SK-N-SH treated with all-trans-retinoic acid at 6 μM for 48 hours (cell line): ENCODE data around the gene CFI.

Experiments used
- ATAC-seq: fragments of 200-7000 bp; cut with Tn5 transposase; 3 replicates; pipeline ENCODE4 v1.9.1; 2020; ENCODE audit warnings: mild to moderate bottlenecking, moderate library complexity
- ARNTL ChIP-seq: fragments of 450-650 bp; formaldehyde crosslinking; IDR thresholded peaks from 2 replicates; pipeline ENCODE4 v1.5.0; 2020; ENCODE audit warnings: low read depth, mild to moderate bottlenecking, moderate library complexity, borderline replicate concordance
- BACH2 ChIP-seq: fragments of 250-450 bp; sonication (Bioruptor Pico); IDR thresholded peaks from 2 replicates; pipeline ENCODE4 v1.9.0; 2021; ENCODE audit warnings: mild to moderate bottlenecking, borderline replicate concordance
- CSDC2 ChIP-seq: fragments of 250-450 bp; sonication (Bioruptor Pico); IDR thresholded peaks from 2 replicates; pipeline ENCODE4 v1.5.0; 2020; ENCODE audit warnings: mild to moderate bottlenecking, moderate library complexity
- ESRRG ChIP-seq: fragments of 250-450 bp; sonication (Bioruptor Pico); IDR thresholded peaks from 2 replicates; pipeline ENCODE4 v1.6.1; 2021; ENCODE audit warnings: mild to moderate bottlenecking
- GLIS3 ChIP-seq: fragments of 250-450 bp; sonication (Bioruptor Pico); IDR thresholded peaks from 2 replicates; pipeline ENCODE4 v1.5.0; 2020; ENCODE audit warnings: mild to moderate bottlenecking, moderate library complexity
- ISL1 ChIP-seq: fragments of 250-450 bp; sonication (Bioruptor Pico); IDR thresholded peaks from 2 replicates; pipeline ENCODE4 v2.1.2; 2022; ENCODE audit warnings: mild to moderate bottlenecking, moderate library complexity
- OSR1 ChIP-seq: fragments of 250-450 bp; sonication (Bioruptor Pico); IDR thresholded peaks from 2 replicates; pipeline ENCODE4 v1.8.0; 2022; ENCODE audit warnings: moderate library complexity, mild to moderate bottlenecking, inconsistent platforms
- PPARA ChIP-seq: fragments of 250-450 bp; sonication (Bioruptor Pico); IDR thresholded peaks from 2 replicates; pipeline ENCODE4 v1.5.0; 2020; ENCODE audit warnings: mild to moderate bottlenecking, borderline replicate concordance
- RARB ChIP-seq: fragments of 250-450 bp; sonication (Bioruptor Pico); IDR thresholded peaks from 2 replicates; pipeline ENCODE4 v1.8.0; 2021; ENCODE audit warnings: mild to moderate bottlenecking, moderate library complexity
- SNAI2 ChIP-seq: fragments of 250-450 bp; sonication (Bioruptor Pico); IDR thresholded peaks from 2 replicates; pipeline ENCODE4 v1.5.0; 2020; ENCODE audit warnings: mild to moderate bottlenecking, moderate library complexity
- TCF4 ChIP-seq: fragments of 250-450 bp; sonication (Bioruptor Pico); IDR thresholded peaks from 2 replicates; pipeline ENCODE4 v1.8.0; 2021; ENCODE audit warnings: mild to moderate bottlenecking, moderate library complexity, borderline replicate concordance
- TOX ChIP-seq: fragments of 250-450 bp; sonication (Bioruptor Pico); IDR thresholded peaks from 2 replicates; pipeline ENCODE4 v1.8.0; 2021; ENCODE audit warnings: mild to moderate bottlenecking, moderate library complexity, borderline replicate concordance
- TSHZ2 ChIP-seq: fragments of 250-450 bp; sonication (Bioruptor Pico); IDR thresholded peaks from 2 replicates; pipeline ENCODE4 v1.5.0; 2020; ENCODE audit warnings: mild to moderate bottlenecking, moderate library complexity
- ZC3H10 ChIP-seq: fragments of 250-450 bp; sonication (Bioruptor Pico); IDR thresholded peaks from 2 replicates; pipeline ENCODE4 v1.5.1; 2021; ENCODE audit warnings: mild to moderate bottlenecking, moderate library complexity
- ZFP30 ChIP-seq: fragments of 450-650 bp; formaldehyde crosslinking; IDR thresholded peaks from 2 replicates; pipeline ENCODE4 v1.5.0; 2022; ENCODE audit warnings: mild to moderate bottlenecking, moderate library complexity
- ZNF565 ChIP-seq: fragments of 450-650 bp; formaldehyde crosslinking; conservative IDR thresholded peaks from 2 replicates; pipeline ENCODE4 v1.5.0; 2020; ENCODE audit warnings: low read depth, mild to moderate bottlenecking, moderate library complexity
- ZNF70 ChIP-seq: fragments of 450-650 bp; formaldehyde crosslinking; IDR thresholded peaks from 2 replicates; pipeline ENCODE4 v1.5.0; 2020; ENCODE audit warnings: mild to moderate bottlenecking, moderate library complexity
- ZNF8 ChIP-seq: fragments of 450-650 bp; formaldehyde crosslinking; IDR thresholded peaks from 2 replicates; pipeline ENCODE4 v1.5.0; 2020; ENCODE audit warnings: mild to moderate bottlenecking, moderate library complexity
- TF ChIP-seq, protein P1 (sequence below): fragments of 250-450 bp; sonication (Bioruptor Pico); IDR thresholded peaks from 2 replicates; pipeline ENCODE4 v1.8.0; 2020; ENCODE audit warnings: mild to moderate bottlenecking, moderate library complexity, borderline replicate concordance
- TF ChIP-seq, protein P2 (sequence below): fragments of 250-450 bp; sonication (Bioruptor Pico); IDR thresholded peaks from 2 replicates; pipeline ENCODE4 v1.8.0; 2021; ENCODE audit warnings: low read depth, mild to moderate bottlenecking, moderate library complexity, borderline replicate concordance
- TF ChIP-seq, protein P3 (sequence below): fragments of 250-450 bp; sonication (Bioruptor Pico); IDR thresholded peaks from 2 replicates; pipeline ENCODE4 v1.5.1; 2021; ENCODE audit warnings: mild to moderate bottlenecking, moderate library complexity

The CFI gene

GRCh38 chr4:109728385-109728784 is 73.4 kb downstream of the CFI start:
- TF ChIP-seq, protein P1, sequence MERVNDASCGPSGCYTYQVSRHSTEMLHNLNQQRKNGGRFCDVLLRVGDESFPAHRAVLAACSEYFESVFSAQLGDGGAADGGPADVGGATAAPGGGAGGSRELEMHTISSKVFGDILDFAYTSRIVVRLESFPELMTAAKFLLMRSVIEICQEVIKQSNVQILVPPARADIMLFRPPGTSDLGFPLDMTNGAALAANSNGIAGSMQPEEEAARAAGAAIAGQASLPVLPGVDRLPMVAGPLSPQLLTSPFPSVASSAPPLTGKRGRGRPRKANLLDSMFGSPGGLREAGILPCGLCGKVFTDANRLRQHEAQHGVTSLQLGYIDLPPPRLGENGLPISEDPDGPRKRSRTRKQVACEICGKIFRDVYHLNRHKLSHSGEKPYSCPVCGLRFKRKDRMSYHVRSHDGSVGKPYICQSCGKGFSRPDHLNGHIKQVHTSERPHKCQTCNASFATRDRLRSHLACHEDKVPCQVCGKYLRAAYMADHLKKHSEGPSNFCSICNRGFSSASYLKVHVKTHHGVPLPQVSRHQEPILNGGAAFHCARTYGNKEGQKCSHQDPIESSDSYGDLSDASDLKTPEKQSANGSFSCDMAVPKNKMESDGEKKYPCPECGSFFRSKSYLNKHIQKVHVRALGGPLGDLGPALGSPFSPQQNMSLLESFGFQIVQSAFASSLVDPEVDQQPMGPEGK (CRISPR knock-in tag): no peak
- TF ChIP-seq PPARA (CRISPR knock-in tag) (no peak), GLIS3 (CRISPR knock-in tag) (no peak), SNAI2 (no peak), ZFP30 (CRISPR knock-in tag) (no peak), ZC3H10 (no peak), TCF4 (no peak), TSHZ2 (no peak), RARB (CRISPR knock-in tag) (no peak), ARNTL (no peak)
- TF ChIP-seq, protein P2, sequence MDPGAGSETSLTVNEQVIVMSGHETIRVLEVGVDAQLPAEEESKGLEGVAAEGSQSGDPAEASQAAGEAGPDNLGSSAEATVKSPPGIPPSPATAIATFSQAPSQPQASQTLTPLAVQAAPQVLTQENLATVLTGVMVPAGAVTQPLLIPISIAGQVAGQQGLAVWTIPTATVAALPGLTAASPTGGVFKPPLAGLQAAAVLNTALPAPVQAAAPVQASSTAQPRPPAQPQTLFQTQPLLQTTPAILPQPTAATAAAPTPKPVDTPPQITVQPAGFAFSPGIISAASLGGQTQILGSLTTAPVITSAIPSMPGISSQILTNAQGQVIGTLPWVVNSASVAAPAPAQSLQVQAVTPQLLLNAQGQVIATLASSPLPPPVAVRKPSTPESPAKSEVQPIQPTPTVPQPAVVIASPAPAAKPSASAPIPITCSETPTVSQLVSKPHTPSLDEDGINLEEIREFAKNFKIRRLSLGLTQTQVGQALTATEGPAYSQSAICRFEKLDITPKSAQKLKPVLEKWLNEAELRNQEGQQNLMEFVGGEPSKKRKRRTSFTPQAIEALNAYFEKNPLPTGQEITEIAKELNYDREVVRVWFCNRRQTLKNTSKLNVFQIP (CRISPR knock-in tag): no peak
- no peak for ATAC-seq

- TF ChIP-seq BACH2 (CRISPR knock-in tag): no peak
- no peak for ATAC-seq
These were observed 78.7 kb downstream of the CFI start for GRCh38 chr4:109723110-109723509.

- no peak for TF ChIP-seq ZFP30 (CRISPR knock-in tag)
- no peak for TF ChIP-seq ZC3H10
- TF ChIP-seq TOX (CRISPR knock-in tag): no peak
- TF ChIP-seq, protein P1 (CRISPR knock-in tag): no peak
- TF ChIP-seq ISL1 (CRISPR knock-in tag): no peak
- TF ChIP-seq RARB (CRISPR knock-in tag): no peak
- no peak for TF ChIP-seq ESRRG (CRISPR knock-in tag)
- no peak for TF ChIP-seq PPARA (CRISPR knock-in tag)
- TF ChIP-seq BACH2 (CRISPR knock-in tag): no peak
- no peak for TF ChIP-seq ARNTL
- TF ChIP-seq GLIS3 (CRISPR knock-in tag): no peak
- no peak for TF ChIP-seq ZNF70 (CRISPR knock-in tag)
- no peak for ATAC-seq
These were observed 79.4 kb downstream of the CFI start for GRCh38 chr4:109722357-109722756.

DNA sequence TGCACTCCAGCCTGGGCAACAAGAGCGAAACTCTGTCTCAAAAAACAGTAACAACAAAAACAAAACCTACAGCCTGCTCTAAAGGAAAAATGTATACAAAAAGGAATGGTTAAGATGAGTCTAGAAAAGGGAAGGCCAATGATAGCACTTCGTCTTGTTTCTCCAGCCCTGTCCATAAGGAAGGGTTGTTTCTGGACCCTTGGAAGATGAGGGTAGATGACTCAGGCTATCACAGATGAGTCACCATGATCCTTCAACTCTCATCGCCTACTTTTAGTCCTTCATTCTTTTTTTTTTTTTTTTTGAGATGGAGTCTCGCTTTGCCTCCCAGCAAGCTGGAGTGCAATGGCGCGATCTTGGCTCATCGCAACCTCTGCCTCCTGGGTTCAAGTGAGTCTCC is 80.8 kb downstream of the CFI start:
- ATAC-seq: no peak
- no peak for TF ChIP-seq ARNTL
- TF ChIP-seq ZFP30 (CRISPR knock-in tag): no peak
- TF ChIP-seq ISL1 (CRISPR knock-in tag): no peak
- TF ChIP-seq ZNF565 (CRISPR knock-in tag): no peak
- TF ChIP-seq ZNF8: no peak
- TF ChIP-seq SNAI2: no peak
- no peak for TF ChIP-seq OSR1 (CRISPR knock-in tag)
- TF ChIP-seq, protein P3, sequence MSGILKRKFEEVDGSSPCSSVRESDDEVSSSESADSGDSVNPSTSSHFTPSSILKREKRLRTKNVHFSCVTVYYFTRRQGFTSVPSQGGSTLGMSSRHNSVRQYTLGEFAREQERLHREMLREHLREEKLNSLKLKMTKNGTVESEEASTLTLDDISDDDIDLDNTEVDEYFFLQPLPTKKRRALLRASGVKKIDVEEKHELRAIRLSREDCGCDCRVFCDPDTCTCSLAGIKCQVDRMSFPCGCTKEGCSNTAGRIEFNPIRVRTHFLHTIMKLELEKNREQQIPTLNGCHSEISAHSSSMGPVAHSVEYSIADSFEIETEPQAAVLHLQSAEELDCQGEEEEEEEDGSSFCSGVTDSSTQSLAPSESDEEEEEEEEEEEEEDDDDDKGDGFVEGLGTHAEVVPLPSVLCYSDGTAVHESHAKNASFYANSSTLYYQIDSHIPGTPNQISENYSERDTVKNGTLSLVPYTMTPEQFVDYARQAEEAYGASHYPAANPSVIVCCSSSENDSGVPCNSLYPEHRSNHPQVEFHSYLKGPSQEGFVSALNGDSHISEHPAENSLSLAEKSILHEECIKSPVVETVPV (CRISPR knock-in tag): no peak
- no peak for TF ChIP-seq PPARA (CRISPR knock-in tag)
- no peak for TF ChIP-seq ESRRG (CRISPR knock-in tag)
- no peak for TF ChIP-seq CSDC2 (CRISPR knock-in tag)
- TF ChIP-seq TSHZ2: no peak
- TF ChIP-seq, all 23 proteins: peak for 0
